ENCODE data around the gene CASKIN1. TPM values are rescaled to one million over a fixed set of nuclear protein-coding genes. Genes with fewer than 3 reads are reported as not detected.

Gene CASKIN1
- total RNA-seq, 1 experiment from 2014 or later, result 7.9 TPM

- Mint-ChIP-seq H3K4me1 (peaks cover 39 to 66% of the 10 kb centered on the region in 2 experiments), H3K4me3 (peak overlapping the region; percentile 97), H3K27me3 (ENCODE audit: low read depth) (no peaks in the 10 kb centered on the region; the same call in 1 of the 2 replicates), H3K27ac (peak overlapping the region; percentile 91 to 97 (median 94); a peak in 6 of 7 replicates), H3K36me3 (ENCODE audit: insufficient read depth in 1 of 3, low read depth in 3 of 3) (peaks cover 30 to 46% (median 43%) of the 10 kb centered on the region in 3 experiments), H3K9me3 (peaks cover 0 to 9% of the 10 kb centered on the region in 2 experiments; a peak in 3 of 5 replicates)
- Histone ChIP-seq H4K8ac (replicated peaks; ENCODE audit: insufficient read length, low read depth, low read length) (no peak overlapping the region), H4K91ac (ENCODE audit: insufficient read length, low read depth, low read length) (no peak overlapping the region), H3K79me2 (ENCODE audit: insufficient read depth, low read length) (peaks cover 43% of the 10 kb centered on the region; the same call in 1 of the 2 replicates), H2BK5ac (ENCODE audit: insufficient read length, low read length) (no peak overlapping the region), H3K27me3 (ENCODE audit: insufficient read depth, low read length) (no peaks in the 10 kb centered on the region), H3K4me1 (ENCODE audit: insufficient read depth, low read length) (peaks cover 3% of the 10 kb centered on the region; the same call in 1 of the 2 replicates), H4K5ac (ENCODE audit: insufficient read length, low read depth, low read length) (no peak overlapping the region), H3K18ac (ENCODE audit: insufficient read length, low read depth, low read length) (peak overlapping the region; percentile 22), H3K4ac (ENCODE audit: low read depth, low read length) (no peak overlapping the region), H3K27ac (ENCODE audit: insufficient read length, low read depth, low read length) (peak overlapping the region; percentile 9), H2BK12ac (ENCODE audit: insufficient read length, low read depth, low read length) (no peak overlapping the region), H2BK120ac (ENCODE audit: low read depth, low read length, poor library complexity, severe bottlenecking) (no peak overlapping the region), H3K56ac (ENCODE audit: insufficient read length, low read depth, low read length) (no peak overlapping the region), H2BK20ac (ENCODE audit: low read depth, low read length, poor library complexity, severe bottlenecking) (no peak overlapping the region), H4K20me1 (ENCODE audit: control insufficient read depth, insufficient read depth, insufficient read length) (peaks cover 2% of the 10 kb centered on the region), H3K79me1 (ENCODE audit: insufficient read depth, low read depth, low read length, poor library complexity, severe bottlenecking) (peaks cover 14% of the 10 kb centered on the region), H2BK15ac (ENCODE audit: low read depth, low read length) (no peak overlapping the region), H3K9me3 (ENCODE audit: control insufficient read depth, low read depth, low read length) (no peaks in the 10 kb centered on the region), H3K23ac (ENCODE audit: insufficient read length, low read depth, low read length) (no peak overlapping the region), H3T11ph (ENCODE audit: low read length) (no peak overlapping the region), H3K4me2 (ENCODE audit: insufficient read depth, insufficient read length, low read length) (peak overlapping the region; percentile 74), H2AK5ac (ENCODE audit: insufficient read length, low read length) (no peak overlapping the region), H3K9ac (ENCODE audit: extremely low read depth, insufficient read length, low read length) (peak overlapping the region; percentile 98), H3K14ac (ENCODE audit: insufficient read depth, low read length) (peak overlapping the region; percentile 24), H2AFZ (ENCODE audit: low read length) (no peak overlapping the region), H3K23me2 (ENCODE audit: insufficient read length, low read depth, low read length, poor library complexity, severe bottlenecking) (peaks cover 26% of the 10 kb centered on the region)
- no peak for TF ChIP-seq CTCF (conservative IDR thresholded peaks at IDR 0.05)
- no CpG with 5 or more reads among the region's 23 CpGs for WGBS (ENCODE audit: extremely low coverage, insufficient read length, low lambda C conversion rate)
- no peak for DNase-seq
These were observed 41.8 kb downstream of the CASKIN1 start for GRCh38 chr16:2154533-2155090.

Data from H9 (cell line).